AG09319 (cell line): Measurements from ENCODE around the gene DSP.

Experiments used
- DNase-seq: peaks from one replicate; pipeline ENCODE4 v3.0.0-alpha.2; 2010; ENCODE audit warnings: low read depth; ENCODE audit errors: extremely low read depth
- CTCF ChIP-seq: IDR thresholded peaks from 2 replicates; pipeline ENCODE4 v1.5.1; 2011; ENCODE audit warnings: low read depth, mild to moderate bottlenecking, inconsistent platforms, low read length, moderate library complexity

Gene DSP

GRCh38 chr6:7543789-7544424 is 2.4 kb downstream of the DSP start:
- TF ChIP-seq CTCF: no peak
- DNase-seq: no peak

- DNase-seq: no peak
- TF ChIP-seq CTCF: no peak
These were observed 3.1 kb downstream of the DSP start for GRCh38 chr6:7544597-7544996.

- DNase-seq: no peak
- TF ChIP-seq CTCF: no peak
These were observed 4.0 kb downstream of the DSP start for GRCh38 chr6:7545316-7546019.

GRCh38 chr6:7546020-7546369 is 4.5 kb downstream of the DSP start:
- DNase-seq: no peak
- no peak for TF ChIP-seq CTCF

GRCh38 chr6:7546383-7546782 is 4.9 kb downstream of the DSP start:
- TF ChIP-seq CTCF: no peak
- no peak for DNase-seq

GRCh38 chr6:7546896-7547295 is 5.4 kb downstream of the DSP start:
- no peak for TF ChIP-seq CTCF
- no peak for DNase-seq

GRCh38 chr6:7547315-7547714 is 5.8 kb downstream of the DSP start:
- no peak for DNase-seq
- TF ChIP-seq CTCF: no peak
